GM19238 (cell line): ENCODE measurements around the gene GJC2.

Experiments used
- DNase-seq: peaks from one replicate; pipeline ENCODE4 v3.0.0; 2011; ENCODE audit warnings: low spot score; ENCODE audit not compliant: insufficient read length

Gene GJC2

GRCh38 chr1:228112617-228113016, 37.1 kb upstream of the GJC2 start:
- DNase-seq = no peak

- DNase-seq = no peak
These were observed 34.9 kb upstream of the GJC2 start for GRCh38 chr1:228114827-228115226.

- DNase-seq = no peak
These were observed 32.4 kb upstream of the GJC2 start for GRCh38 chr1:228117335-228117734.

GRCh38 chr1:228118040-228118439, 31.7 kb upstream of the GJC2 start:
- no peak for DNase-seq

- no peak for DNase-seq
These were observed 29.4 kb upstream of the GJC2 start for GRCh38 chr1:228120351-228120750.

GRCh38 chr1:228120857-228121489, 28.8 kb upstream of the GJC2 start:
- DNase-seq = no peak

- no peak for DNase-seq
These were observed 26.7 kb upstream of the GJC2 start for GRCh38 chr1:228122921-228123441.

GRCh38 chr1:228123505-228123904, 26.2 kb upstream of the GJC2 start:
- DNase-seq = no peak

- DNase-seq = no peak
These were observed 24.5 kb upstream of the GJC2 start for GRCh38 chr1:228125185-228125584.

- no peak for DNase-seq
These were observed 18.0 kb upstream of the GJC2 start for GRCh38 chr1:228131766-228132165.

GRCh38 chr1:228134591-228134990, 15.1 kb upstream of the GJC2 start:
- DNase-seq = no peak

- no peak for DNase-seq
These were observed 12.8 kb upstream of the GJC2 start for GRCh38 chr1:228136901-228137300.

- DNase-seq = no peak
These were observed 10.3 kb upstream of the GJC2 start for GRCh38 chr1:228139406-228139930.

GRCh38 chr1:228139931-228140723, 9.6 kb upstream of the GJC2 start, which contains the start of gene GUK1:
TSS of gene GUK1 (plus strand) at chr1:228140279. CDS start at chr1:228140303, 24 bp downstream.
- peak; percentile 95 for DNase-seq

- DNase-seq = no peak
These were observed 9.0 kb upstream of the GJC2 start for GRCh38 chr1:228140724-228141225.

- DNase-seq = peak; percentile 61
These were observed 8.3 kb upstream of the GJC2 start for GRCh38 chr1:228141226-228142044.

- DNase-seq = no peak
These were observed 7.5 kb upstream of the GJC2 start for GRCh38 chr1:228142155-228142691.

- DNase-seq = no peak
These were observed 7.0 kb upstream of the GJC2 start for GRCh38 chr1:228142701-228143136.

GRCh38 chr1:228143480-228144192, 6.1 kb upstream of the GJC2 start:
- no peak for DNase-seq
